GM12865 (cell line): ENCODE data around the gene SIM1.

ENCODE experiments used
- DNase-seq: peaks from one replicate; pipeline ENCODE4 v3.0.0; 2010; ENCODE audit warnings: low read depth
- H3K4me3 ChIP-seq: 2 replicates; pipeline ENCODE4 v1.5.1; 2011; ENCODE audit warnings: mild to moderate bottlenecking, low read depth, low read length, control low read depth
- TF ChIP-seq, protein P1 (sequence below): IDR thresholded peaks from 2 replicates; pipeline ENCODE4 v1.5.1; 2011; ENCODE audit warnings: low read length, control low read depth, low read depth, inconsistent platforms; ENCODE audit not compliant: insufficient read depth; ENCODE audit errors: missing control alignments

SIM1 gene

DNA sequence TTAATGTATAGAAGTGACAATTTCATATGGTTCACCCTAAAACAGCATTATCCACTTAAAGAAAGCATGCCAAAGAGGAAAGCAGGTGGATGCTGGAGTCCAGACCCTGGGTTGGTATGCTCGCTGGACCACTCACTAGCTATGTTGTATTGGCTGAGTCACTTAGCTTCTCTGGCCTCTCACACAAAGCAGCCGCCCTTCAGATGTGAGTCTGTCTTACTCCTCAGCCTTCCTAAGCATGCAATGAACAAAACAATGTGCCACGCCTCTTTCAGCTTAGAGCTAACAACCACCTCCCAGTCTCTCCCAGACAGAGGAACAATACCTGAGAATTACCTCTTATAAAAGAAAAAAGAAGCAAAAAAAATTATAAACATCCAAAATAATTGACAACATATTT, 29.4 kb downstream of the SIM1 start:
- H3K4me3 ChIP-seq: no peak overlapping the region
- no peak for DNase-seq
- TF ChIP-seq, protein P1, sequence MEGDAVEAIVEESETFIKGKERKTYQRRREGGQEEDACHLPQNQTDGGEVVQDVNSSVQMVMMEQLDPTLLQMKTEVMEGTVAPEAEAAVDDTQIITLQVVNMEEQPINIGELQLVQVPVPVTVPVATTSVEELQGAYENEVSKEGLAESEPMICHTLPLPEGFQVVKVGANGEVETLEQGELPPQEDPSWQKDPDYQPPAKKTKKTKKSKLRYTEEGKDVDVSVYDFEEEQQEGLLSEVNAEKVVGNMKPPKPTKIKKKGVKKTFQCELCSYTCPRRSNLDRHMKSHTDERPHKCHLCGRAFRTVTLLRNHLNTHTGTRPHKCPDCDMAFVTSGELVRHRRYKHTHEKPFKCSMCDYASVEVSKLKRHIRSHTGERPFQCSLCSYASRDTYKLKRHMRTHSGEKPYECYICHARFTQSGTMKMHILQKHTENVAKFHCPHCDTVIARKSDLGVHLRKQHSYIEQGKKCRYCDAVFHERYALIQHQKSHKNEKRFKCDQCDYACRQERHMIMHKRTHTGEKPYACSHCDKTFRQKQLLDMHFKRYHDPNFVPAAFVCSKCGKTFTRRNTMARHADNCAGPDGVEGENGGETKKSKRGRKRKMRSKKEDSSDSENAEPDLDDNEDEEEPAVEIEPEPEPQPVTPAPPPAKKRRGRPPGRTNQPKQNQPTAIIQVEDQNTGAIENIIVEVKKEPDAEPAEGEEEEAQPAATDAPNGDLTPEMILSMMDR: no peak

DNA sequence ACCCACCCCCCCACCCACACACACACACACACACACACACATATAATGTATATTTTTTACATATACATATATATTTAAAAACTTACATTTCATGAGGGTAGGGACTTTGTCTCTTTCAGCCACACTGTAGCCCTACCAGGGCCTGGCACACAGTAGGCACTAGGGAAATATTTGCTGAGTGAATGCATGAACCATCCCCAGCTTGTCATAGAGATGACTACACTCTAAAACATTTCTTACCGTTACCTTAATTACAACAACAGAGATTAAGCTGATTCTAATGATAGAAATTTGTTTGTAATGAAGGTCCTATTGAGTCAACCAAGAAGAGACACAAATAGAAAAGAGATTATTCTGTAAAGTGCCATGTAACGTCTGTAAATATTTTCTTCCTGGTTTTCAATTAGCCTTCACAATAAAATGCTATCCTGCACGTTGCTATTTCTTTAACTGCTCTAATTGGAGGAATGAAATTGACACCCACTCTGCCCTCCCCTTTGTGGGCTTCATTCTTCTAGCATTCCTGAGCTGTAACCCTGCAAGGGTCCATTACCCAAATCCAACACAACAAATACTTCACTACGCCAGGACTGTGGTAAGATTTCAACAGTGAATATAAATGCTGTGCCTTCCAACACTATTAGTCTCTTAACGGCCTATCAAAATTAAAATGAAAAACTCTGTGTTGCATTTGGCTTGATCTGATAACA, 30.8 kb downstream of the SIM1 start:
- TF ChIP-seq, protein P1: no peak
- DNase-seq: no peak
- no peak overlapping the region for H3K4me3 ChIP-seq

DNA sequence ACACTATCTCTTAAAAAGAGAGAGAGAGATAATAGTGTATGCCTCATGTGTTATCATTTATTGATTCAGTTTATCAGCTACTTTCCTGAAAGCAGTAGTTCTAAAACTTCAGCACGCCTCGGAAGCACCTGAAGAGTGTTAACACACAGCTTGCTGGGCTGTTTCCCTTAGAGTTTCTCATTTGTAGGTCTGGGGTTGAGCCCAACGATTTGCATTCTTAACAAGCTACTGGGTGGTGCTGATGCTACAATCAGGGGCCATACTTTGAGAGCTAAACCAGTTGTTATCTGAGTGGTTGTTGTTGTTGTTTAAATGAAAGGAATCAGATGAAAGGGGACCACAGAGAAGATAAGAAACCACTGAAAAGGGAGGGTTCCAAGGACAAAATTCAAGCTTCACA, 32.6 kb downstream of the SIM1 start:
- DNase-seq: no peak
- H3K4me3 ChIP-seq: no peak overlapping the region
- TF ChIP-seq, protein P1: no peak

DNA sequence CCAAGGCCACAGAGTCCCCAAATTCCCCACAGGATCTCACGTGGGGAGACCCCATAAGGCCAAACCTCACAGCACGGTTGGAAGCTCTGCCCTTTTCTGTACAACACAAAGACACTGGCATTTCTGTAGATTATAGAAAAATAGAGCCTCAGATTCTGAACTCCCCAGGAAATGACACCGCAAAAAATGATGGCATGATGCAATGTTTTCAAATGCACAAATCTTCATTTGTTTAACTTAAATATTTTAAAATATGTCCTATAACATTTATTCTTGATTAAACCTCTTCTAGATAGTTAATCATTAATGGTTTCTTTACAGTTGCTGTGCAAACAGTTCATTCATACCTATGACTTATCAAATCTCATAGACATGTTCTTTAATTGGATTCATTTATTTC, 33.8 kb downstream of the SIM1 start:
- TF ChIP-seq, protein P1: no peak
- DNase-seq: no peak
- H3K4me3 ChIP-seq: no peak overlapping the region

DNA sequence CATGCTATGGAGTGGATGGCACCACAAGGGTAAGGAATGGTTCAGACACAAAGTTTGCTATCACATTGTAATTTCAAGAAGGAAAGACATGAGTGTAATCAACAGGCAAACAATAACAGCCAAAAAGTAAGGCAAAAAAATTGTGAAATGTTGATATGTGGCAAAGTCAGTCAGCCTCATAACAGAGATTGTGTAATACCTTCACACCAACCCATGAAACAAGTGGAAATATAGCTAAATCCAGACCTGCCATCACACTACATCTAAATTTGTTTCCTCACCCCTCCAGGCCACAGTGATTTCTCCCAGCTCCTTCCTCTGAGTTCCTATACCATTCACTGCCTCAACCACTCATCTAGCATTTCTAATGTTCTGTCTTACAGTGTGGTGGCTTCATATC, 37.3 kb downstream of the SIM1 start:
- TF ChIP-seq, protein P1: no peak
- H3K4me3 ChIP-seq: no peak overlapping the region
- no peak for DNase-seq

DNA sequence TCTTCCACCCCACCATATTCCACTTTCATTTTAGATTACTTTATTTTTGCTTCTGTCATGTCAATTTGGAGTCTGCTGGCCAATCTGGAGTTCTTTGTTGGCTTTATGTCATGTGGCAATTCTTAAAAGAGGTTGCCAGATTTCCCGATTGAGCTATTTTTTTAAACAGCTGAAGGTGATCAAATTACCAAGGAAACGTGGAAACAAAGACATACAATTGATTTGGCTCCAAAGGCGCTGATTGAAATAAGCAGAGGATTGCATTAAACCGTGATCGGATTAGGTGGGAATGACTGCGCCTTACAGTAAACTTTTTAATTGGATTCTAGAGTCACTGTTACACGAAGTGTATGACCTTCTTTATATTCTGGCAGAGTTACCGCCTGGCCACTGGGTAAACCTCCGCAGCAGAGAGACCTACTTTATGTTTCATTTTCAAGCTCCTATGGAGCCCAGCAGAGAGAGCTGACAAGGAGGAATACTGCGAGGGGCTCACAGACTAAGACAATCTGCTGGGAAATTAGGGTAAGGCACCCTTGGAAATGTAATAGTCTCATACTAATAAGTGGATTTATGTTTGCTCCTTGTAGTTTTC, 37.9 kb downstream of the SIM1 start:
- no peak overlapping the region for H3K4me3 ChIP-seq
- no peak for DNase-seq
- TF ChIP-seq, protein P1: no peak

DNA sequence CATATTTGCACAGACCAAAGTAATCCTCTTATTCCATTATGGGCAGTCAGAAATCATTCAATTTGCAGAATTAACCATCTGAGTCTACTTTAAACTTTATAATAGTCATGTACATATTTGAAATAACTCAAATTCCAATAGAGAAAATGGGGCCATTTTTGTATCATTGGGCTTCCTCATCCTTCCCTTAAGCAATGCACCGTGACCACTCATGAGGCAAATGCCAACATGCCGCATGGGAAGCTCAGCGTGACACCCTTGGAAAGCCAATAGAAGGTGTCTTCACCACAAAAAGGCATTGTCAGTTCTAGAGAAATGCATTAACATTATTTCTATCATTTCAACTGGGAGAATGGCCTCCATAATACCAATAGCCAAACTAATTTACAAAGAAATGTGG, 38.5 kb downstream of the SIM1 start:
- DNase-seq: no peak
- TF ChIP-seq, protein P1: no peak
- H3K4me3 ChIP-seq: no peak overlapping the region
